ENCODE measurements around the gene HYDIN.

GRCh38 chr16:70768203-70768580, 462.3 kb downstream of the HYDIN start:
- TF ChIP-seq SIN3A (IDR thresholded peaks at IDR 0.05; ENCODE audit: borderline replicate concordance, insufficient read depth, low read length) (no peak), POLR2AphosphoS5 (IDR thresholded peaks at IDR 0.05; ENCODE audit: low read depth, low read length) (no peak), TAF1 (IDR thresholded peaks at IDR 0.05; ENCODE audit: borderline replicate concordance, insufficient read depth, low read length) (no peak), REST (IDR thresholded peaks at IDR 0.05; ENCODE audit: insufficient read depth in 1 of 2, low read depth in 2 of 2, low read length in 2 of 2) (no peak)
